HepG2 (cell line): Measurements from ENCODE around the gene RNU6-1. TPM values are rescaled to one million over a fixed set of nuclear protein-coding genes. Genes with fewer than 3 reads are reported as not detected.

Experiments
- ATAC-seq: fragments of 200-7000 bp; cut with Tn5 transposase; 3 replicates; pipeline ENCODE4 v1.9.1; 2020; ENCODE audit warnings: mild to moderate bottlenecking, moderate library complexity
- BruUV-seq: library from RNA; stranded (reverse); fragments of 400-500 nt; replicated peaks from 2 replicates; lab custom pipeline; 2021; lab: Mats Ljungman, UMichigan
- CTCF ChIA-PET: fragments of 300-600 bp; formaldehyde crosslinking; extraction: SDS; loops from one replicate; lab custom pipeline; 2021; ENCODE audit warnings: low total read pairs, inconsistent platforms, low intra/inter-chr PET ratio; lab: Yijun Ruan, JAX
- POLR2A ChIA-PET: fragments of 350-600 bp; sonication (Branson Sonifier 250); formaldehyde crosslinking; loops from one replicate; lab custom pipeline; 2020; ENCODE audit warnings: antibody characterized with exemption, inconsistent platforms; lab: Yijun Ruan, JAX
- DNase-seq: peaks from one replicate; pipeline ENCODE4 v3.0.0-alpha.2; 2015; ENCODE audit warnings: low spot score
- FAIRE-seq: peaks from 3 replicates; lab custom pipeline; 2011; peaks lifted over from hg19 to GRCh38; lab: Jason Lieb, UNC
- H2AFZ ChIP-seq: one replicate; pipeline ENCODE4 v1.6.1; 2011; ENCODE audit warnings: low read length, inconsistent platforms
- H3K27ac ChIP-seq: fragments of 300-600 bp; 3 replicates; pipeline ENCODE4 v1.8.0; 2011; ENCODE audit warnings: mixed run types, mild to moderate bottlenecking, mixed read lengths, low read length, inconsistent platforms; ENCODE audit not compliant: insufficient read depth; ENCODE audit errors: extremely low read length
- H3K27me3 ChIP-seq, 2 experiments: fragments of 200-600 bp in 1 of 2; 2 replicates in 1 of 2; 3 replicates in 1 of 2; pipeline versions ENCODE4 v1.6.0 to v1.8.0; 2011; ENCODE audit warnings: low read length in 2 of 2, mild to moderate bottlenecking in 2 of 2, moderate library complexity in 2 of 2, inconsistent platforms in 1 of 2; ENCODE audit not compliant: insufficient read depth in 2 of 2, control insufficient read depth in 1 of 2
- H3K36me3 ChIP-seq, 2 experiments: fragments of 200-600 bp in 1 of 2; replicated peaks in 1 of 2; 2 replicates in 1 of 2; 3 replicates in 1 of 2; pipeline versions ENCODE4 v1.5.1 to v1.8.0; 2011; ENCODE audit warnings: low read length in 2 of 2, inconsistent platforms in 1 of 2; ENCODE audit not compliant: insufficient read depth in 2 of 2, control insufficient read depth in 1 of 2
- H3K4me1 ChIP-seq: 2 replicates; pipeline ENCODE4 v1.5.1; 2012; ENCODE audit warnings: low read length, inconsistent platforms; ENCODE audit not compliant: insufficient read depth
- H3K4me2 ChIP-seq: 2 replicates; pipeline ENCODE4 v1.6.0; 2011; ENCODE audit warnings: low read depth, low read length, inconsistent platforms
- H3K4me3 ChIP-seq, 3 experiments: fragments of 200-600 bp in 1 of 3; sonication (generic), shearing (Covaris generic) in 1 of 3; replicated peaks in 1 of 3; 2 replicates each; pipeline ENCODE4 v1.5.1; 2011 to 2016; ENCODE audit warnings: low read length in 3 of 3, inconsistent platforms in 2 of 3, low read depth in 2 of 3, mild to moderate bottlenecking in 2 of 3, control low read depth in 1 of 3, mixed read lengths in 1 of 3; ENCODE audit not compliant: insufficient read depth in 1 of 3
- H3K79me2 ChIP-seq: one replicate; pipeline ENCODE4 v1.6.1; 2011; ENCODE audit warnings: low read length, inconsistent platforms; ENCODE audit not compliant: insufficient read depth
- H3K9ac ChIP-seq: 2 replicates; pipeline ENCODE4 v1.6.0; 2011; ENCODE audit warnings: mild to moderate bottlenecking, low read depth, low read length, inconsistent platforms; ENCODE audit not compliant: insufficient read depth
- H3K9me3 ChIP-seq: 2 replicates; pipeline ENCODE4 v1.5.1; 2012; ENCODE audit warnings: mild to moderate bottlenecking, low read length
- H4K20me1 ChIP-seq: 2 replicates; pipeline ENCODE4 v1.6.0; 2011; ENCODE audit warnings: inconsistent platforms, mild to moderate bottlenecking, low read length, moderate library complexity; ENCODE audit not compliant: insufficient read depth
- AKNA ChIP-seq: sonication (generic); formaldehyde crosslinking; IDR thresholded peaks from 2 replicates; pipeline ENCODE4 v1.4.0; 2020; ENCODE audit warnings: missing genetic modification reagents, borderline replicate concordance
- DR1 ChIP-seq: sonication (generic); formaldehyde crosslinking; IDR thresholded peaks from 2 replicates; pipeline ENCODE4 v1.8.0; 2021; ENCODE audit warnings: mild to moderate bottlenecking, missing genetic modification reagents, inconsistent platforms
- E2F2 ChIP-seq: sonication (generic); formaldehyde crosslinking; IDR thresholded peaks from 2 replicates; pipeline ENCODE4 v1.4.0; 2020; ENCODE audit warnings: missing genetic modification reagents, borderline replicate concordance
- JUNB ChIP-seq: sonication (generic); formaldehyde crosslinking; IDR thresholded peaks from 2 replicates; pipeline ENCODE4 v1.8.0; 2022; ENCODE audit warnings: missing genetic modification reagents, mild to moderate bottlenecking, borderline replicate concordance
- MATR3 ChIP-seq: sonication (generic); formaldehyde crosslinking; IDR thresholded peaks from 2 replicates; pipeline ENCODE4 v1.4.0; 2020; ENCODE audit warnings: missing genetic modification reagents
- TAF15 ChIP-seq: fragments of 200-400 bp; formaldehyde crosslinking; IDR thresholded peaks from one replicate; pipeline ENCODE4 v1.6.1; 2018; ENCODE audit warnings: mild to moderate bottlenecking, low read depth, low read length; ENCODE audit not compliant: poor library complexity, severe bottlenecking
- THAP7 ChIP-seq: sonication (generic); formaldehyde crosslinking; IDR thresholded peaks from 2 replicates; pipeline ENCODE4 v1.8.1; 2023; ENCODE audit warnings: mild to moderate bottlenecking, missing genetic modification reagents
- TOPORS ChIP-seq: sonication (generic); formaldehyde crosslinking; IDR thresholded peaks from 2 replicates; pipeline ENCODE4 v1.8.0; 2023; ENCODE audit warnings: mild to moderate bottlenecking, missing genetic modification reagents
- ZNF280D ChIP-seq: sonication (generic); formaldehyde crosslinking; IDR thresholded peaks from 2 replicates; pipeline ENCODE4 v1.5.1; 2020; ENCODE audit warnings: mild to moderate bottlenecking, missing genetic modification reagents
- ZNF674 ChIP-seq: sonication (generic); formaldehyde crosslinking; IDR thresholded peaks from 2 replicates; pipeline ENCODE4 v1.5.0; 2020; ENCODE audit warnings: low read depth, mild to moderate bottlenecking, missing genetic modification reagents
- WGBS: methylation state at CpG from one replicate; pipeline ENCODE4 v1.1.6; 2017; ENCODE audit warnings: low lambda C conversion rate; 5-methylcytosine and 5-hydroxymethylcytosine counted together
- in situ Hi-C: cut with HindIII; loops from 2 replicates; pipeline ENCODE4 v1.10.0; 2017; ENCODE audit warnings: low pct_unique_long_range_greater_than_20kb; ENCODE audit not compliant: extremely low pct_ligation_motif_present
- intact Hi-C: fragments of 100-400 bp; cut with micrococcal nuclease; formaldehyde crosslinking; loops from one replicate; pipeline ENCODE4 v1.10.0; 2022; ENCODE audit not compliant: unreplicated experiment
- polyA plus RNA-seq, 8 experiments: library from polyadenylated mRNA; depleted of rRNA in 3 of 8; stranded (reverse) in 7 of 8; unstranded in 1 of 8; fragments of >200 nt; fragmentation: Illumina TruSeq in 4 of 8; extraction: Trizol in 4 of 8; gene quantifications; 2 replicates each; pipeline versions ENCODE4 v1.2.1 to v1.2.3, GENCODE V29; 2011 to 2016; ENCODE audit warnings: low read depth in 4 of 8, missing spikeins in 1 of 8, mixed read lengths in 1 of 8; ENCODE audit not compliant: insufficient read depth in 1 of 8
- total RNA-seq, 5 experiments: library from RNA; depleted of rRNA; stranded (reverse); fragments of >200 nt; fragmentation: Illumina TruSeq; extraction: Trizol; gene quantifications; 2 replicates each; pipeline ENCODE4 v1.2.3, GENCODE V29; 2016; ENCODE audit warnings: low read depth in 1 of 5

Gene RNU6-1
- total and polyA plus RNA-seq, 2 of the 13 experiments (the other 11 are each of a cell fraction or from before 2014, with no cell fraction given) = under 0.01 TPM; not detected in 1

GRCh38 chr15:67822537-67823313, 17.1 kb downstream of the RNU6-1 start (continued):
- TF ChIP-seq E2F2 = no peak
- TF ChIP-seq TOPORS (CRISPR knock-in tag) = no peak
- TF ChIP-seq JUNB = no peak
- no peak for TF ChIP-seq TAF15
- no peak for TF ChIP-seq ZNF674

- WGBS = 50% methylated on average over 43 of the region's 43 CpGs
- POLR2A ChIA-PET = no interaction called here
- DNase-seq = no peak
- TF ChIP-seq THAP7 (no peak), MATR3 (CRISPR knock-in tag) (no peak), AKNA (CRISPR knock-in tag) (no peak), DR1 (no peak), ZNF280D (CRISPR knock-in tag) (no peak)
Observed at GRCh38 chr15:67821784-67822440, 17.9 kb downstream of the RNU6-1 start.

More at GRCh38 chr15:67821784-67822440, 17.9 kb downstream of the RNU6-1 start:
- Histone ChIP-seq H3K27me3 (peaks cover 15 to 48% of the 10 kb centered on the region in 2 experiments), H4K20me1 (peaks cover 8% of the 10 kb centered on the region; the same call in 1 of the 2 replicates), H3K36me3 (no peaks in the 10 kb centered on the region), H3K9ac (no peak overlapping the region), H3K4me2 (no peak overlapping the region), H3K4me3 (no peak overlapping the region), H3K9me3 (no peaks in the 10 kb centered on the region), H3K27ac (no peak overlapping the region), H3K4me1 (no peaks in the 10 kb centered on the region), H3K79me2 (no peaks in the 10 kb centered on the region), H2AFZ (no peak overlapping the region)
- no peak for FAIRE-seq
- CTCF ChIA-PET = no interaction called here
- no TSS peak for BruUV-seq
- in situ Hi-C loops (no loop called here), intact Hi-C loops (no loop called here)
- no peak for ATAC-seq
